ENCODE results near the gene PSMA5. TPM values are rescaled to one million over a fixed set of nuclear protein-coding genes. Genes with fewer than 3 reads are reported as not detected.

PSMA5 gene
- total RNA-seq, 1 experiment from 2014 or later = 150 TPM

- no peaks in the 10 kb centered on the region for H3K4me1 Mint-ChIP-seq
- TF ChIP-seq, protein P1, sequence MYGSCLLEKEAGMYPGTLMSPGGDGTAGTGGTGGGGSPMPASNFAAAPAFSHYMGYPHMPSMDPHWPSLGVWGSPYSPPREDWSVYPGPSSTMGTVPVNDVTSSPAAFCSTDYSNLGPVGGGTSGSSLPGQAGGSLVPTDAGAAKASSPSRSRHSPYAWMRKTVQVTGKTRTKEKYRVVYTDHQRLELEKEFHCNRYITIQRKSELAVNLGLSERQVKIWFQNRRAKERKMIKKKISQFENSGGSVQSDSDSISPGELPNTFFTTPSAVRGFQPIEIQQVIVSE (CRISPR knock-in tag; IDR thresholded peaks at IDR 0.05; ENCODE audit: borderline replicate concordance) = no peak
- TF ChIP-seq RELA (CRISPR knock-in tag; IDR thresholded peaks at IDR 0.05; ENCODE audit: borderline replicate concordance) (no peak), TEAD4 (CRISPR knock-in tag; IDR thresholded peaks at IDR 0.05) (no peak), GRHL2 (CRISPR knock-in tag; IDR thresholded peaks at IDR 0.05; ENCODE audit: insufficient replicate concordance, severe bottlenecking) (no peak), IRF2 (CRISPR knock-in tag; IDR thresholded peaks at IDR 0.05; ENCODE audit: borderline replicate concordance, low read depth) (no peak), EMX1 (CRISPR knock-in tag; IDR thresholded peaks at IDR 0.05) (no peak), SP1 (CRISPR knock-in tag; conservative IDR thresholded peaks at IDR 0.05) (no peak), NFATC4 (CRISPR knock-in tag; IDR thresholded peaks at IDR 0.05) (no peak), CREB1 (CRISPR knock-in tag; IDR thresholded peaks at IDR 0.05) (no peak), CTCF (IDR thresholded peaks at IDR 0.05) (no peak)
- TF ChIP-seq, protein P2, sequence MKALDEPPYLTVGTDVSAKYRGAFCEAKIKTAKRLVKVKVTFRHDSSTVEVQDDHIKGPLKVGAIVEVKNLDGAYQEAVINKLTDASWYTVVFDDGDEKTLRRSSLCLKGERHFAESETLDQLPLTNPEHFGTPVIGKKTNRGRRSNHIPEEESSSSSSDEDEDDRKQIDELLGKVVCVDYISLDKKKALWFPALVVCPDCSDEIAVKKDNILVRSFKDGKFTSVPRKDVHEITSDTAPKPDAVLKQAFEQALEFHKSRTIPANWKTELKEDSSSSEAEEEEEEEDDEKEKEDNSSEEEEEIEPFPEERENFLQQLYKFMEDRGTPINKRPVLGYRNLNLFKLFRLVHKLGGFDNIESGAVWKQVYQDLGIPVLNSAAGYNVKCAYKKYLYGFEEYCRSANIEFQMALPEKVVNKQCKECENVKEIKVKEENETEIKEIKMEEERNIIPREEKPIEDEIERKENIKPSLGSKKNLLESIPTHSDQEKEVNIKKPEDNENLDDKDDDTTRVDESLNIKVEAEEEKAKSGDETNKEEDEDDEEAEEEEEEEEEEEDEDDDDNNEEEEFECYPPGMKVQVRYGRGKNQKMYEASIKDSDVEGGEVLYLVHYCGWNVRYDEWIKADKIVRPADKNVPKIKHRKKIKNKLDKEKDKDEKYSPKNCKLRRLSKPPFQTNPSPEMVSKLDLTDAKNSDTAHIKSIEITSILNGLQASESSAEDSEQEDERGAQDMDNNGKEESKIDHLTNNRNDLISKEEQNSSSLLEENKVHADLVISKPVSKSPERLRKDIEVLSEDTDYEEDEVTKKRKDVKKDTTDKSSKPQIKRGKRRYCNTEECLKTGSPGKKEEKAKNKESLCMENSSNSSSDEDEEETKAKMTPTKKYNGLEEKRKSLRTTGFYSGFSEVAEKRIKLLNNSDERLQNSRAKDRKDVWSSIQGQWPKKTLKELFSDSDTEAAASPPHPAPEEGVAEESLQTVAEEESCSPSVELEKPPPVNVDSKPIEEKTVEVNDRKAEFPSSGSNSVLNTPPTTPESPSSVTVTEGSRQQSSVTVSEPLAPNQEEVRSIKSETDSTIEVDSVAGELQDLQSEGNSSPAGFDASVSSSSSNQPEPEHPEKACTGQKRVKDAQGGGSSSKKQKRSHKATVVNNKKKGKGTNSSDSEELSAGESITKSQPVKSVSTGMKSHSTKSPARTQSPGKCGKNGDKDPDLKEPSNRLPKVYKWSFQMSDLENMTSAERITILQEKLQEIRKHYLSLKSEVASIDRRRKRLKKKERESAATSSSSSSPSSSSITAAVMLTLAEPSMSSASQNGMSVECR (CRISPR knock-in tag; IDR thresholded peaks at IDR 0.05; ENCODE audit: borderline replicate concordance) = no peak
- TF ChIP-seq, protein P3, sequence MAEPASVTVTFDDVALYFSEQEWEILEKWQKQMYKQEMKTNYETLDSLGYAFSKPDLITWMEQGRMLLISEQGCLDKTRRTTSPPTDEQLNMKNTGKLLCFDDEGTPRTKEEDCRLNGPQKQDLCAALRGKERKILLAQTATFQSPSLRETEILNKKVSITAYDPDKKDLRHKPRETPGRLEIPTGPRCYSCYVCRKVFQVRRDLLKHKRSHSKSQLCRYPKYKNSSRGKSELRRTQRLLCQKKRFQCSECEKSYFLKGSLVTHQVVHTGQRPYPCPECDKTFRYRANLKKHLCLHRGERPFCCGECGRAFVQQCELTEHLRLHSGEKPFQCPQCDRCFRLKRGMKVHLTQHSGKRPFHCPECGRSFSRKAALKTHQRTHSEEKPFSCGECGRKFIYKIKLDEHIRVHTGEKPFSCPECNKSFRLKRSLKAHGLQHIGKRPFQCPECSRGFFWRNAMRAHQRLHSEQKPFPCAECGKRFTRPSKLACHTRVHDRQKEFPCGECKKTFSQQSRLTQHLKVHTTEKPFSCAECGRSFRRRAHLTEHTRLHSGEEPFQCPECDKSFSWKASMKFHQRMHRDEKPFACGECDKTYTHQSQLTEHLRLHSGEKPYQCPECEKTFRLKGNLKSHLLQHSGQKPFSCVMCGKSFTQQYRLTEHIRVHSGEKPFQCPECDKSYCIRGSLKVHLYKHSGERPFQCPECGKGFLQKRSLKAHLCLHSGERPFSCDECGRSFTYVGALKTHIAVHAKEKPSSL (CRISPR knock-in tag; conservative IDR thresholded peaks at IDR 0.05) = no peak
- TF ChIP-seq, protein P4, sequence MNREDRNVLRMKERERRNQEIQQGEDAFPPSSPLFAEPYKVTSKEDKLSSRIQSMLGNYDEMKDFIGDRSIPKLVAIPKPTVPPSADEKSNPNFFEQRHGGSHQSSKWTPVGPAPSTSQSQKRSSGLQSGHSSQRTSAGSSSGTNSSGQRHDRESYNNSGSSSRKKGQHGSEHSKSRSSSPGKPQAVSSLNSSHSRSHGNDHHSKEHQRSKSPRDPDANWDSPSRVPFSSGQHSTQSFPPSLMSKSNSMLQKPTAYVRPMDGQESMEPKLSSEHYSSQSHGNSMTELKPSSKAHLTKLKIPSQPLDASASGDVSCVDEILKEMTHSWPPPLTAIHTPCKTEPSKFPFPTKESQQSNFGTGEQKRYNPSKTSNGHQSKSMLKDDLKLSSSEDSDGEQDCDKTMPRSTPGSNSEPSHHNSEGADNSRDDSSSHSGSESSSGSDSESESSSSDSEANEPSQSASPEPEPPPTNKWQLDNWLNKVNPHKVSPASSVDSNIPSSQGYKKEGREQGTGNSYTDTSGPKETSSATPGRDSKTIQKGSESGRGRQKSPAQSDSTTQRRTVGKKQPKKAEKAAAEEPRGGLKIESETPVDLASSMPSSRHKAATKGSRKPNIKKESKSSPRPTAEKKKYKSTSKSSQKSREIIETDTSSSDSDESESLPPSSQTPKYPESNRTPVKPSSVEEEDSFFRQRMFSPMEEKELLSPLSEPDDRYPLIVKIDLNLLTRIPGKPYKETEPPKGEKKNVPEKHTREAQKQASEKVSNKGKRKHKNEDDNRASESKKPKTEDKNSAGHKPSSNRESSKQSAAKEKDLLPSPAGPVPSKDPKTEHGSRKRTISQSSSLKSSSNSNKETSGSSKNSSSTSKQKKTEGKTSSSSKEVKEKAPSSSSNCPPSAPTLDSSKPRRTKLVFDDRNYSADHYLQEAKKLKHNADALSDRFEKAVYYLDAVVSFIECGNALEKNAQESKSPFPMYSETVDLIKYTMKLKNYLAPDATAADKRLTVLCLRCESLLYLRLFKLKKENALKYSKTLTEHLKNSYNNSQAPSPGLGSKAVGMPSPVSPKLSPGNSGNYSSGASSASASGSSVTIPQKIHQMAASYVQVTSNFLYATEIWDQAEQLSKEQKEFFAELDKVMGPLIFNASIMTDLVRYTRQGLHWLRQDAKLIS (CRISPR knock-in tag; IDR thresholded peaks at IDR 0.05; ENCODE audit: borderline replicate concordance) = no peak
- TF ChIP-seq, protein P5, sequence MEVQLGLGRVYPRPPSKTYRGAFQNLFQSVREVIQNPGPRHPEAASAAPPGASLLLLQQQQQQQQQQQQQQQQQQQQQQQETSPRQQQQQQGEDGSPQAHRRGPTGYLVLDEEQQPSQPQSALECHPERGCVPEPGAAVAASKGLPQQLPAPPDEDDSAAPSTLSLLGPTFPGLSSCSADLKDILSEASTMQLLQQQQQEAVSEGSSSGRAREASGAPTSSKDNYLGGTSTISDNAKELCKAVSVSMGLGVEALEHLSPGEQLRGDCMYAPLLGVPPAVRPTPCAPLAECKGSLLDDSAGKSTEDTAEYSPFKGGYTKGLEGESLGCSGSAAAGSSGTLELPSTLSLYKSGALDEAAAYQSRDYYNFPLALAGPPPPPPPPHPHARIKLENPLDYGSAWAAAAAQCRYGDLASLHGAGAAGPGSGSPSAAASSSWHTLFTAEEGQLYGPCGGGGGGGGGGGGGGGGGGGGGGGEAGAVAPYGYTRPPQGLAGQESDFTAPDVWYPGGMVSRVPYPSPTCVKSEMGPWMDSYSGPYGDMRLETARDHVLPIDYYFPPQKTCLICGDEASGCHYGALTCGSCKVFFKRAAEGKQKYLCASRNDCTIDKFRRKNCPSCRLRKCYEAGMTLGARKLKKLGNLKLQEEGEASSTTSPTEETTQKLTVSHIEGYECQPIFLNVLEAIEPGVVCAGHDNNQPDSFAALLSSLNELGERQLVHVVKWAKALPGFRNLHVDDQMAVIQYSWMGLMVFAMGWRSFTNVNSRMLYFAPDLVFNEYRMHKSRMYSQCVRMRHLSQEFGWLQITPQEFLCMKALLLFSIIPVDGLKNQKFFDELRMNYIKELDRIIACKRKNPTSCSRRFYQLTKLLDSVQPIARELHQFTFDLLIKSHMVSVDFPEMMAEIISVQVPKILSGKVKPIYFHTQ (CRISPR knock-in tag; IDR thresholded peaks at IDR 0.05) = no peak
- TF ChIP-seq, protein P6, sequence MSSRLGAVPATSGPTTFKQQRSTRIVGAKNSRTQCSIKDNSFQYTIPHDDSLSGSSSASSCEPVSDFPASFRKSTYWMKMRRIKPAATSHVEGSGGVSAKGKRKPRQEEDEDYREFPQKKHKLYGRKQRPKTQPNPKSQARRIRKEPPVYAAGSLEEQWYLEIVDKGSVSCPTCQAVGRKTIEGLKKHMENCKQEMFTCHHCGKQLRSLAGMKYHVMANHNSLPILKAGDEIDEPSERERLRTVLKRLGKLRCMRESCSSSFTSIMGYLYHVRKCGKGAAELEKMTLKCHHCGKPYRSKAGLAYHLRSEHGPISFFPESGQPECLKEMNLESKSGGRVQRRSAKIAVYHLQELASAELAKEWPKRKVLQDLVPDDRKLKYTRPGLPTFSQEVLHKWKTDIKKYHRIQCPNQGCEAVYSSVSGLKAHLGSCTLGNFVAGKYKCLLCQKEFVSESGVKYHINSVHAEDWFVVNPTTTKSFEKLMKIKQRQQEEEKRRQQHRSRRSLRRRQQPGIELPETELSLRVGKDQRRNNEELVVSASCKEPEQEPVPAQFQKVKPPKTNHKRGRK (CRISPR knock-in tag; IDR thresholded peaks at IDR 0.05; ENCODE audit: borderline replicate concordance) = no peak
- no peak overlapping the region for H3K27ac Mint-ChIP-seq
- H3K9me3 Mint-ChIP-seq = no peaks in the 10 kb centered on the region
- no peak for ATAC-seq
- CTCF ChIA-PET = interaction anchor here (1.0 to 2.7 kb wide), 6 partner anchors 43 to 91 kb away, joined by 3 to 23 read pairs (median 4); partner anchors contain the start of gene SORT1
- H3K4me3 Mint-ChIP-seq = no peak overlapping the region
- H3K27me3 Mint-ChIP-seq (ENCODE audit: low read depth) = no peaks in the 10 kb centered on the region
- no peak for DNase-seq (ENCODE audit: low spot score)
- POLR2A ChIA-PET = interaction anchor here (1.0 kb wide), 1 partner anchor 154 kb away, joined by 3 read pairs; the partner anchor contains the start of gene AMIGO1
- peaks cover 20% of the 10 kb centered on the region for H3K36me3 Mint-ChIP-seq
These were observed 71.3 kb downstream of the PSMA5 start for GRCh38 chr1:109354929-109355328.

Measured in WTC11 (cell line).